ENCODE measurements around the gene ARMH3. TPM values are rescaled to one million over a fixed set of nuclear protein-coding genes. Genes with fewer than 3 reads are reported as not detected.

Gene ARMH3
- total and polyA plus RNA-seq, 10 of the 15 experiments (the other 5 are each of a cell fraction or from before 2014, with no cell fraction given): 13.0 to 33.0 (median 16.4) TPM

- H3K4me3 ChIP-seq: peak overlapping the region; percentile 90
- no peak for TF ChIP-seq HCFC1 (IDR thresholded peaks at IDR 0.05; ENCODE audit: low read length)
- TF ChIP-seq CHD4 (IDR thresholded peaks at IDR 0.05): no peak
- TF ChIP-seq ZNF274 (IDR thresholded peaks at IDR 0.05; ENCODE audit: insufficient read depth, insufficient read length): no peak
- peak overlapping the region; percentile 89 for H2AFZ ChIP-seq (ENCODE audit: control insufficient read depth, low read depth, low read length)
- peaks cover 20% of the 10 kb centered on the region for H3K79me2 ChIP-seq (ENCODE audit: control insufficient read depth, insufficient read depth, low read length)
- no peak for ATAC-seq
- H3K36me3 ChIP-seq (ENCODE audit: control insufficient read depth in 2 of 2, insufficient read depth in 2 of 2, low read length in 1 of 2): no peaks in the 10 kb centered on the region
- no peak for DNase-seq (ENCODE audit: low read depth, low spot score)
- BruUV-seq (replicated peaks): no TSS peak
- CTCF ChIA-PET: interaction anchor here (0.6 to 1.0 kb wide), 2 partner anchors 12 to 55 kb away, joined by 3 read pairs; no protein-coding TSS in a partner anchor
- H3K27ac ChIP-seq (ENCODE audit: control insufficient read depth, insufficient read depth): peak overlapping the region; percentile 73; the same call in 1 of the 2 replicates
- intact Hi-C loops (cut with micrococcal nuclease; ENCODE audit: unreplicated experiment): no loop called here
- POLR2A ChIA-PET: no interaction called here
- WGBS (ENCODE audit: insufficient coverage, insufficient replicate concordance, low lambda C conversion rate, missing lambda C conversion rate): 75% methylated on average over 2 of the region's 2 CpGs
- peak; percentile 56 for FAIRE-seq
- in situ Hi-C loops (cut with MboI): no loop called here
- peak overlapping the region; percentile 96; the same call in 1 of the 2 replicates for H3K4me2 ChIP-seq (ENCODE audit: control insufficient read depth, insufficient read depth)
- no peaks in the 10 kb centered on the region for H4K20me1 ChIP-seq (ENCODE audit: control insufficient read depth, insufficient read depth)
- H3K9me3 ChIP-seq (replicated peaks; ENCODE audit: control insufficient read depth, insufficient read depth, low read length): no peaks in the 10 kb centered on the region
- H3K4me1 ChIP-seq (ENCODE audit: control insufficient read depth, insufficient read depth, low read length): peaks cover 7% of the 10 kb centered on the region
- H3K9ac ChIP-seq (ENCODE audit: control insufficient read depth, insufficient read depth, low read length): peak overlapping the region; percentile 87
- RAD21 ChIA-PET (ENCODE audit: unreplicated experiment): interaction anchor here (0.5 kb wide), 1 partner anchor 57 kb away, joined by 5 read pairs; no protein-coding TSS in a partner anchor
- SMC1A ChIA-PET (ENCODE audit: uncharacterized antibody, unreplicated experiment): no interaction called here
- H3K27me3 ChIP-seq (replicated peaks in 1 of 2; ENCODE audit: control insufficient read depth in 2 of 2, insufficient read depth in 2 of 2, low read length in 1 of 2): no peaks in the 10 kb centered on the region
Measured at GRCh38 chr10:102064503-102064867, 8.5 kb upstream of the ARMH3 start.

DNA sequence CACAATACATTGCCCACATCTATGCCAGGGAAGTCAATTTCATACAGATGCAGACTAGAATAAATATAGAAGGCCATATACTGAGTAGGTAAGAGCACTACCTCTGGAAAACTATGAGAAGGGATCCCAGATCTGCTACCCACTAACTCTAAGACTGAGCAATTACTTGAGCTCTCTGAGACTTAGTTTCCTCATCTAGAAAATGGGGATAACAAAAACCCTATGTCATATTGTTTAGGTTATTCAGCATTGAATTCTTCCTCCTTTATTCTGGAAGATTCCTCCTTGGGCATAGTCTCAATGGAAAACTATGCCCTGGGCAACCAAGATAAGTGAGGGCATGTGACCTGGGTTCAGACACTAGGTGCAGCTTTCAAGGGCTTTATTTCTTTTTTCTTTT is 4.0 kb upstream of the ARMH3 start:
- H2AFZ ChIP-seq (ENCODE audit: control insufficient read depth, low read depth, low read length): no peak overlapping the region
- no peaks in the 10 kb centered on the region for H4K20me1 ChIP-seq (ENCODE audit: control insufficient read depth, insufficient read depth)
- no peak overlapping the region for H3K4me2 ChIP-seq (ENCODE audit: control insufficient read depth, insufficient read depth)
- DNase-seq (ENCODE audit: low read depth, low spot score) (no peak), FAIRE-seq (no peak), ATAC-seq (no peak)
- H3K36me3 ChIP-seq (ENCODE audit: control insufficient read depth in 2 of 2, insufficient read depth in 2 of 2, low read length in 1 of 2): no peaks in the 10 kb centered on the region
- RAD21 ChIA-PET (ENCODE audit: unreplicated experiment): no interaction called here
- POLR2A ChIA-PET: interaction anchor here (0.7 kb wide), 2 partner anchors 213 to 299 kb away, joined by 3 to 7 read pairs; no protein-coding TSS in a partner anchor
- no peak overlapping the region for H3K27ac ChIP-seq (ENCODE audit: control insufficient read depth, insufficient read depth)
- in situ Hi-C loops (cut with MboI): no loop called here
- no peak overlapping the region for H3K9ac ChIP-seq (ENCODE audit: control insufficient read depth, insufficient read depth, low read length)
- SMC1A ChIA-PET (ENCODE audit: uncharacterized antibody, unreplicated experiment): interaction anchor here (2.8 kb wide), 1 partner anchor 219 kb away, joined by 8 read pairs; no protein-coding TSS in a partner anchor
- peaks cover 12% of the 10 kb centered on the region for H3K79me2 ChIP-seq (ENCODE audit: control insufficient read depth, insufficient read depth, low read length)
- BruUV-seq (replicated peaks): no TSS peak
- intact Hi-C loops (cut with micrococcal nuclease; ENCODE audit: unreplicated experiment): no loop called here
- H3K4me3 ChIP-seq: no peak overlapping the region
- H3K27me3 ChIP-seq (replicated peaks in 1 of 2; ENCODE audit: control insufficient read depth in 2 of 2, insufficient read depth in 2 of 2, low read length in 1 of 2): no peaks in the 10 kb centered on the region
- CTCF ChIA-PET: interaction anchor here (0.7 to 1.7 kb wide), 3 partner anchors 13 to 456 kb away, joined by 3 to 6 read pairs (median 4); no protein-coding TSS in a partner anchor
- H3K4me1 ChIP-seq (ENCODE audit: control insufficient read depth, insufficient read depth, low read length): no peaks in the 10 kb centered on the region; the same call in 1 of the 2 replicates
- H3K9me3 ChIP-seq (replicated peaks; ENCODE audit: control insufficient read depth, insufficient read depth, low read length): no peaks in the 10 kb centered on the region
- TF ChIP-seq ZNF622 (IDR thresholded peaks at IDR 0.05) (no peak), CHD1 (IDR thresholded peaks at IDR 0.05; ENCODE audit: low read depth, low read length) (no peak), HDGF (IDR thresholded peaks at IDR 0.05) (no peak), TCF7 (IDR thresholded peaks at IDR 0.05; ENCODE audit: borderline replicate concordance) (no peak), POLR2A (IDR thresholded peaks at IDR 0.05; ENCODE audit: low read depth, low read length) (no peak), RBBP5 (conservative IDR thresholded peaks at IDR 0.05) (no peak)
- TF ChIP-seq, protein P1, sequence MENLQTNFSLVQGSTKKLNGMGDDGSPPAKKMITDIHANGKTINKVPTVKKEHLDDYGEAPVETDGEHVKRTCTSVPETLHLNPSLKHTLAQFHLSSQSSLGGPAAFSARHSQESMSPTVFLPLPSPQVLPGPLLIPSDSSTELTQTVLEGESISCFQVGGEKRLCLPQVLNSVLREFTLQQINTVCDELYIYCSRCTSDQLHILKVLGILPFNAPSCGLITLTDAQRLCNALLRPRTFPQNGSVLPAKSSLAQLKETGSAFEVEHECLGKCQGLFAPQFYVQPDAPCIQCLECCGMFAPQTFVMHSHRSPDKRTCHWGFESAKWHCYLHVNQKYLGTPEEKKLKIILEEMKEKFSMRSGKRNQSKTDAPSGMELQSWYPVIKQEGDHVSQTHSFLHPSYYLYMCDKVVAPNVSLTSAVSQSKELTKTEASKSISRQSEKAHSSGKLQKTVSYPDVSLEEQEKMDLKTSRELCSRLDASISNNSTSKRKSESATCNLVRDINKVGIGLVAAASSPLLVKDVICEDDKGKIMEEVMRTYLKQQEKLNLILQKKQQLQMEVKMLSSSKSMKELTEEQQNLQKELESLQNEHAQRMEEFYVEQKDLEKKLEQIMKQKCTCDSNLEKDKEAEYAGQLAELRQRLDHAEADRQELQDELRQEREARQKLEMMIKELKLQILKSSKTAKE (IDR thresholded peaks at IDR 0.05; ENCODE audit: low read depth, poor library complexity, severe bottlenecking): no peak
- TF ChIP-seq, protein P2, sequence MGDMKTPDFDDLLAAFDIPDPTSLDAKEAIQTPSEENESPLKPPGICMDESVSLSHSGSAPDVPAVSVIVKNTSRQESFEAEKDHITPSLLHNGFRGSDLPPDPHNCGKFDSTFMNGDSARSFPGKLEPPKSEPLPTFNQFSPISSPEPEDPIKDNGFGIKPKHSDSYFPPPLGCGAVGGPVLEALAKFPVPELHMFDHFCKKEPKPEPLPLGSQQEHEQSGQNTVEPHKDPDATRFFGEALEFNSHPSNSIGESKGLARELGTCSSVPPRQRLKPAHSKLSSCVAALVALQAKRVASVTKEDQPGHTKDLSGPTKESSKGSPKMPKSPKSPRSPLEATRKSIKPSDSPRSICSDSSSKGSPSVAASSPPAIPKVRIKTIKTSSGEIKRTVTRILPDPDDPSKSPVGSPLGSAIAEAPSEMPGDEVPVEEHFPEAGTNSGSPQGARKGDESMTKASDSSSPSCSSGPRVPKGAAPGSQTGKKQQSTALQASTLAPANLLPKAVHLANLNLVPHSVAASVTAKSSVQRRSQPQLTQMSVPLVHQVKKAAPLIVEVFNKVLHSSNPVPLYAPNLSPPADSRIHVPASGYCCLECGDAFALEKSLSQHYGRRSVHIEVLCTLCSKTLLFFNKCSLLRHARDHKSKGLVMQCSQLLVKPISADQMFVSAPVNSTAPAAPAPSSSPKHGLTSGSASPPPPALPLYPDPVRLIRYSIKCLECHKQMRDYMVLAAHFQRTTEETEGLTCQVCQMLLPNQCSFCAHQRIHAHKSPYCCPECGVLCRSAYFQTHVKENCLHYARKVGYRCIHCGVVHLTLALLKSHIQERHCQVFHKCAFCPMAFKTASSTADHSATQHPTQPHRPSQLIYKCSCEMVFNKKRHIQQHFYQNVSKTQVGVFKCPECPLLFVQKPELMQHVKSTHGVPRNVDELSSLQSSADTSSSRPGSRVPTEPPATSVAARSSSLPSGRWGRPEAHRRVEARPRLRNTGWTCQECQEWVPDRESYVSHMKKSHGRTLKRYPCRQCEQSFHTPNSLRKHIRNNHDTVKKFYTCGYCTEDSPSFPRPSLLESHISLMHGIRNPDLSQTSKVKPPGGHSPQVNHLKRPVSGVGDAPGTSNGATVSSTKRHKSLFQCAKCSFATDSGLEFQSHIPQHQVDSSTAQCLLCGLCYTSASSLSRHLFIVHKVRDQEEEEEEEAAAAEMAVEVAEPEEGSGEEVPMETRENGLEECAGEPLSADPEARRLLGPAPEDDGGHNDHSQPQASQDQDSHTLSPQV (IDR thresholded peaks at IDR 0.05): no peak
